WTC11 (cell line): ENCODE data around the gene CUEDC1. TPM values are rescaled to one million over a fixed set of nuclear protein-coding genes. Genes with fewer than 3 reads are reported as not detected.
A peak's percentile ranks its signal among the peaks of the same experiment; 100 is the strongest.

Experiments
- ATAC-seq: fragments of 200-7000 bp; cut with Tn5 transposase; 2 replicates; pipeline ENCODE4 v1.10.0; 2021; ENCODE audit warnings: mild to moderate bottlenecking, moderate library complexity
- CTCF ChIA-PET: fragments of 300-600 bp; sonication (Branson Sonifier 250); formaldehyde crosslinking; loops from one replicate; lab custom pipeline; 2021; ENCODE audit warnings: antibody characterized with exemption; lab: Charles Lee
- POLR2A ChIA-PET: fragments of 350-600 bp; sonication (Branson Sonifier 250); formaldehyde crosslinking; loops from one replicate; lab custom pipeline; 2021; ENCODE audit warnings: antibody characterized with exemption; lab: Charles Lee
- DNase-seq: peaks from one replicate; pipeline ENCODE4 v3.0.0; 2021; ENCODE audit warnings: low spot score
- H3K27ac Mint-ChIP-seq: 2 replicates; pipeline ENCODE4 v1.8.0; 2021; ENCODE audit warnings: mixed read lengths
- H3K27me3 Mint-ChIP-seq: 2 replicates; pipeline ENCODE4 v1.8.0; 2021; ENCODE audit warnings: low read depth, mild to moderate bottlenecking, moderate library complexity, mixed read lengths
- H3K36me3 Mint-ChIP-seq: 2 replicates; pipeline ENCODE4 v1.8.0; 2021; ENCODE audit warnings: mixed read lengths
- H3K4me1 Mint-ChIP-seq: 2 replicates; pipeline ENCODE4 v1.8.0; 2022; ENCODE audit warnings: mixed read lengths
- H3K4me3 Mint-ChIP-seq: 2 replicates; pipeline ENCODE4 v1.8.0; 2021; ENCODE audit warnings: mild to moderate bottlenecking, moderate library complexity, mixed read lengths
- H3K9me3 Mint-ChIP-seq: 2 replicates; pipeline ENCODE4 v1.8.0; 2021; ENCODE audit warnings: mixed read lengths
- EMX1 ChIP-seq: fragments of 250-450 bp; sonication (Bioruptor Pico); IDR thresholded peaks from 2 replicates; pipeline ENCODE4 v1.8.0; 2021; ENCODE audit warnings: mild to moderate bottlenecking
- FOXP1 ChIP-seq: sonication (generic); formaldehyde crosslinking; IDR thresholded peaks from 2 replicates; pipeline ENCODE4 v1.8.0; 2022; ENCODE audit warnings: missing genetic modification reagents, mild to moderate bottlenecking, moderate library complexity, borderline replicate concordance
- GABPB1 ChIP-seq: sonication (generic); formaldehyde crosslinking; IDR thresholded peaks from 2 replicates; pipeline ENCODE4 v1.8.1; 2023; ENCODE audit warnings: mild to moderate bottlenecking, missing genetic modification reagents
- HMGA2 ChIP-seq: fragments of 250-450 bp; sonication (Bioruptor Pico); IDR thresholded peaks from 2 replicates; pipeline ENCODE4 v1.4.0; 2021; ENCODE audit warnings: mild to moderate bottlenecking, moderate library complexity
- NFYB ChIP-seq: sonication (generic); formaldehyde crosslinking; conservative IDR thresholded peaks from 2 replicates; pipeline ENCODE4 v1.8.0; 2022; ENCODE audit warnings: low read depth, missing genetic modification reagents
- OVOL2 ChIP-seq: fragments of 250-450 bp; sonication (Bioruptor Pico); IDR thresholded peaks from 2 replicates; pipeline ENCODE4 v1.9.0; 2021; ENCODE audit warnings: mild to moderate bottlenecking, borderline replicate concordance
- TEAD4 ChIP-seq: sonication (generic); formaldehyde crosslinking; IDR thresholded peaks from 2 replicates; pipeline ENCODE4 v1.8.0; 2022; ENCODE audit warnings: mild to moderate bottlenecking, missing genetic modification reagents
- ZNF219 ChIP-seq: sonication (generic); formaldehyde crosslinking; IDR thresholded peaks from 2 replicates; pipeline ENCODE4 v1.8.0; 2023; ENCODE audit warnings: missing genetic modification reagents, mild to moderate bottlenecking, borderline replicate concordance
- ZNF232 ChIP-seq: sonication (generic); formaldehyde crosslinking; IDR thresholded peaks from 2 replicates; pipeline ENCODE4 v1.8.0; 2022; ENCODE audit warnings: mild to moderate bottlenecking, missing genetic modification reagents
- total RNA-seq: library from RNA; stranded (reverse); gene quantifications from 3 replicates; pipeline ENCODE4 v1.2.3, GENCODE V29; 2021
- TF ChIP-seq, protein P1 (sequence below): sonication (generic); formaldehyde crosslinking; IDR thresholded peaks from 2 replicates; pipeline ENCODE4 v1.8.0; 2023; ENCODE audit warnings: mild to moderate bottlenecking, missing genetic modification reagents
- TF ChIP-seq, protein P2 (sequence below): sonication (generic); formaldehyde crosslinking; IDR thresholded peaks from 2 replicates; pipeline ENCODE4 v1.8.1; 2023; ENCODE audit warnings: mild to moderate bottlenecking, missing genetic modification reagents, moderate library complexity
- TF ChIP-seq, protein P3 (sequence below): sonication (generic); formaldehyde crosslinking; IDR thresholded peaks from 2 replicates; pipeline ENCODE4 v1.8.1; 2023; ENCODE audit warnings: mild to moderate bottlenecking, moderate library complexity, missing genetic modification reagents
- TF ChIP-seq, protein P4 (sequence below): sonication (generic); formaldehyde crosslinking; IDR thresholded peaks from 2 replicates; pipeline ENCODE4 v1.8.1; 2023; ENCODE audit warnings: mild to moderate bottlenecking, missing genetic modification reagents, borderline replicate concordance
- TF ChIP-seq, protein P5 (sequence below): fragments of 250-450 bp; sonication (Bioruptor Pico); IDR thresholded peaks from 2 replicates; pipeline ENCODE4 v1.9.0; 2021; ENCODE audit warnings: mild to moderate bottlenecking

Gene CUEDC1
- total RNA-seq, 1 experiment from 2014 or later = 12.2 TPM

DNA sequence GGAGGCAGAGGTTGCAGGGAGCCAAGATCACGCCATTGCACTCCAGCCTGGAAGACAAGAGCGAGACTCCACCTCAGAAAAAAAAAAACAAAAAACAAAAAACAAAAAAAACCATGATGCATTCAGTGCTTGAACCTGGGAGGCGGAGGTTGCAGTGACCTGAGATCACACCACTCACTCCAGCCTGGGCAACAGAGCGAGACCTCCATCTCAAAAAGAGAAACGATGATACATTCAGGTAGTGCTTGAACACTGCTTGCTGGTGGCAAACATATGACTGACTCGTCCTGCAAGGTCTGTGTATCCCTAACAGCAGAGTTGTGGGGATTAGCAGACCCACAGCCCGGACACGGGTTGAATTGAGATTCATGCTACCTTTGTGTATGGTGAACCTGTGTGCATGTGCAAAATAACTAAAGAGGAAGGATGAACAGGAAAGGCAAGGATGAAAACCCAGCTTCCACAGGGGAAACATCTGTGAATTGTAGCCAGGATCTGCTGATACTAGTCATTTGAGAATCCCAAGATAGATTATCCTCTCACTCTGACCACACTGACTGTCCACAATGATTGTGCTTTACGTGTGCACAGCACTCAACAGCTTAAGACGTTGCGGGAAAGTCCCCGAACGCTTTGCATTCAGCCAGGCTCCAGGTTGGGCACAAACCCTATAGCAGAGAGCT lies 53.0 kb downstream of the CUEDC1 start (continued):
- TF ChIP-seq, protein P1, sequence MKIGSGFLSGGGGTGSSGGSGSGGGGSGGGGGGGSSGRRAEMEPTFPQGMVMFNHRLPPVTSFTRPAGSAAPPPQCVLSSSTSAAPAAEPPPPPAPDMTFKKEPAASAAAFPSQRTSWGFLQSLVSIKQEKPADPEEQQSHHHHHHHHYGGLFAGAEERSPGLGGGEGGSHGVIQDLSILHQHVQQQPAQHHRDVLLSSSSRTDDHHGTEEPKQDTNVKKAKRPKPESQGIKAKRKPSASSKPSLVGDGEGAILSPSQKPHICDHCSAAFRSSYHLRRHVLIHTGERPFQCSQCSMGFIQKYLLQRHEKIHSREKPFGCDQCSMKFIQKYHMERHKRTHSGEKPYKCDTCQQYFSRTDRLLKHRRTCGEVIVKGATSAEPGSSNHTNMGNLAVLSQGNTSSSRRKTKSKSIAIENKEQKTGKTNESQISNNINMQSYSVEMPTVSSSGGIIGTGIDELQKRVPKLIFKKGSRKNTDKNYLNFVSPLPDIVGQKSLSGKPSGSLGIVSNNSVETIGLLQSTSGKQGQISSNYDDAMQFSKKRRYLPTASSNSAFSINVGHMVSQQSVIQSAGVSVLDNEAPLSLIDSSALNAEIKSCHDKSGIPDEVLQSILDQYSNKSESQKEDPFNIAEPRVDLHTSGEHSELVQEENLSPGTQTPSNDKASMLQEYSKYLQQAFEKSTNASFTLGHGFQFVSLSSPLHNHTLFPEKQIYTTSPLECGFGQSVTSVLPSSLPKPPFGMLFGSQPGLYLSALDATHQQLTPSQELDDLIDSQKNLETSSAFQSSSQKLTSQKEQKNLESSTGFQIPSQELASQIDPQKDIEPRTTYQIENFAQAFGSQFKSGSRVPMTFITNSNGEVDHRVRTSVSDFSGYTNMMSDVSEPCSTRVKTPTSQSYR (CRISPR knock-in tag) = no peak
- TF ChIP-seq, protein P2, sequence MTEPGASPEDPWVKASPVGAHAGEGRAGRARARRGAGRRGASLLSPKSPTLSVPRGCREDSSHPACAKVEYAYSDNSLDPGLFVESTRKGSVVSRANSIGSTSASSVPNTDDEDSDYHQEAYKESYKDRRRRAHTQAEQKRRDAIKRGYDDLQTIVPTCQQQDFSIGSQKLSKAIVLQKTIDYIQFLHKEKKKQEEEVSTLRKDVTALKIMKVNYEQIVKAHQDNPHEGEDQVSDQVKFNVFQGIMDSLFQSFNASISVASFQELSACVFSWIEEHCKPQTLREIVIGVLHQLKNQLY (CRISPR knock-in tag) = no peak
- no peak for TF ChIP-seq ZNF232 (CRISPR knock-in tag)

DNA sequence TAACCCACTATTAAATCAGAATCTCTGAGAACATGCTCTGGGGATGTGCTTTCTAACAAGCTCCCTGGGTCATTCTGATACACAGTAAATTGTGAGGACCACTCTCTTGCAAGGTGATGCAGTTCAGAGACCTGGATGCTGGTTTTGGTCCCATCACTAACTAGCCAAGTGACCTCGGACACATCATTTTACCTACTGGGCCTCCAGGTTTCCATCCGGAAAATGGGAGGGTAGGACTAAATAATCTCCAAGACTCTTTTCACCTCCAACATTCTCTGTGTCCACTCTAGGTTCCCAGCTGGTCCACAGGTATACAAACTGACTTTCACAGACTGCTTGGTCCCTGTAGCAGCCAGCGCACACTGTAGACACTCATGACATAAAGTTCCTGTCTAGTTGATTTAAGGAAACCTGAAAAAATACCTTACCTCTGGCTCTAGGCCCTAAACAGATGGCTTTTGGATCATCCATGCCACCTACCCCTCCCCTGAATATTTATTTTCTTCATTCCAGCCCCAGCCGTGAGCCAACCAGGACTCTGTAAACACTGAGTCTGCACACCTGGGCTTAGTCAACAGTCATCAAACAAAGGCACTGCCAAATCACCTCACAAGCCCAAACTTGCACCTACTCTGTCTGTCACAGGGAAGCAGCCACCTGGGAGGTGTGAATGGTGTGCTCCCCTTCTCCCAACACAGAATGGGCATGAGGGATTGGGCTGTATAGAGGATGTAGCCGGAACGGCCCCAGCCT lies 54.0 kb downstream of the CUEDC1 start:
- no peak for ATAC-seq
- Mint-ChIP-seq H3K4me1 (peaks cover 57% of the 10 kb centered on the region), H3K27me3 (no peaks in the 10 kb centered on the region), H3K9me3 (no peaks in the 10 kb centered on the region), H3K4me3 (no peak overlapping the region), H3K36me3 (no peaks in the 10 kb centered on the region), H3K27ac (0 out of 2 replicates have a peak overlapping the region, but pooled peaks have one; percentile 6)
- POLR2A ChIA-PET = interaction anchor here (1.2 kb wide), 1 partner anchor 85 kb away, joined by 3 read pairs; no protein-coding TSS in a partner anchor
- no peak for TF ChIP-seq ZNF219
- no peak for TF ChIP-seq TEAD4 (CRISPR knock-in tag)
- no peak for TF ChIP-seq OVOL2 (CRISPR knock-in tag)
- no peak for TF ChIP-seq HMGA2 (CRISPR knock-in tag)
- CTCF ChIA-PET = interaction anchor here (1.0 to 1.5 kb wide), 3 partner anchors 26 to 118 kb away, joined by 3 to 4 read pairs (median 4); no protein-coding TSS in a partner anchor
- no peak for DNase-seq

DNA sequence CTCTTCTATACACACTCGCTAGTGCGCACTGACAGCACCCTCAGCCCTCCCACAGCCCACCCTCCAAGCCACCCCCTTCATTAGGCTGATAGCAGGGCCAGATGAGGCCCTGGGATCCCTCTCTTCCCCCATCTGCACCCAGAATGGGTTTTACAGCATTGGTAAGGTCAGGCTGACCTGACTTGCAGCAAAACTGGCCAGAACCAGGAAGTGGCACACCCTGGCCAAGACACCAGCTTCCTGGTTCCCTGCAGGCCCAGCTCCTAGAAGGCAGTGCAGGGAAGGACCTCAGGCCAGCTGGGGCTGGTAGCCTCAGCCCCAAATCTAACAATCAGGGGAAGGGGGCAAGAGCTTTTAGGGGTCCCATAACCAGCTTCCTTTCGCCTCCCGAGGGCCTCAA lies 55.4 kb downstream of the CUEDC1 start:
- H3K4me1 Mint-ChIP-seq = peaks cover 48% of the 10 kb centered on the region
- no peaks in the 10 kb centered on the region for H3K27me3 Mint-ChIP-seq
- no peaks in the 10 kb centered on the region for H3K9me3 Mint-ChIP-seq
- DNase-seq (no peak), ATAC-seq (no peak)
- ChIA-PET CTCF (interaction anchor here (1.3 to 3.5 kb wide), 5 partner anchors 12 to 100 kb away, joined by 4 to 21 read pairs (median 6); partner anchors contain the start of gene CUEDC1), POLR2A (interaction anchor here (0.9 to 1.2 kb wide), 3 partner anchors 37 to 108 kb away, joined by 3 read pairs; partner anchors contain the start of gene SRSF1)
- H3K36me3 Mint-ChIP-seq = no peaks in the 10 kb centered on the region
- TF ChIP-seq, protein P3, sequence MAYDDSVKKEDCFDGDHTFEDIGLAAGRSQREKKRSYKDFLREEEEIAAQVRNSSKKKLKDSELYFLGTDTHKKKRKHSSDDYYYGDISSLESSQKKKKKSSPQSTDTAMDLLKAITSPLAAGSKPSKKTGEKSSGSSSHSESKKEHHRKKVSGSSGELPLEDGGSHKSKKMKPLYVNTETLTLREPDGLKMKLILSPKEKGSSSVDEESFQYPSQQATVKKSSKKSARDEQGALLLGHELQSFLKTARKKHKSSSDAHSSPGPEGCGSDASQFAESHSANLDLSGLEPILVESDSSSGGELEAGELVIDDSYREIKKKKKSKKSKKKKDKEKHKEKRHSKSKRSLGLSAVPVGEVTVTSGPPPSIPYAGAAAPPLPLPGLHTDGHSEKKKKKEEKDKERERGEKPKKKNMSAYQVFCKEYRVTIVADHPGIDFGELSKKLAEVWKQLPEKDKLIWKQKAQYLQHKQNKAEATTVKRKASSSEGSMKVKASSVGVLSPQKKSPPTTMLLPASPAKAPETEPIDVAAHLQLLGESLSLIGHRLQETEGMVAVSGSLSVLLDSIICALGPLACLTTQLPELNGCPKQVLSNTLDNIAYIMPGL (CRISPR knock-in tag) = no peak
- TF ChIP-seq EMX1 (CRISPR knock-in tag) = no peak
- TF ChIP-seq FOXP1 (CRISPR knock-in tag) = no peak
- TF ChIP-seq, protein P4, sequence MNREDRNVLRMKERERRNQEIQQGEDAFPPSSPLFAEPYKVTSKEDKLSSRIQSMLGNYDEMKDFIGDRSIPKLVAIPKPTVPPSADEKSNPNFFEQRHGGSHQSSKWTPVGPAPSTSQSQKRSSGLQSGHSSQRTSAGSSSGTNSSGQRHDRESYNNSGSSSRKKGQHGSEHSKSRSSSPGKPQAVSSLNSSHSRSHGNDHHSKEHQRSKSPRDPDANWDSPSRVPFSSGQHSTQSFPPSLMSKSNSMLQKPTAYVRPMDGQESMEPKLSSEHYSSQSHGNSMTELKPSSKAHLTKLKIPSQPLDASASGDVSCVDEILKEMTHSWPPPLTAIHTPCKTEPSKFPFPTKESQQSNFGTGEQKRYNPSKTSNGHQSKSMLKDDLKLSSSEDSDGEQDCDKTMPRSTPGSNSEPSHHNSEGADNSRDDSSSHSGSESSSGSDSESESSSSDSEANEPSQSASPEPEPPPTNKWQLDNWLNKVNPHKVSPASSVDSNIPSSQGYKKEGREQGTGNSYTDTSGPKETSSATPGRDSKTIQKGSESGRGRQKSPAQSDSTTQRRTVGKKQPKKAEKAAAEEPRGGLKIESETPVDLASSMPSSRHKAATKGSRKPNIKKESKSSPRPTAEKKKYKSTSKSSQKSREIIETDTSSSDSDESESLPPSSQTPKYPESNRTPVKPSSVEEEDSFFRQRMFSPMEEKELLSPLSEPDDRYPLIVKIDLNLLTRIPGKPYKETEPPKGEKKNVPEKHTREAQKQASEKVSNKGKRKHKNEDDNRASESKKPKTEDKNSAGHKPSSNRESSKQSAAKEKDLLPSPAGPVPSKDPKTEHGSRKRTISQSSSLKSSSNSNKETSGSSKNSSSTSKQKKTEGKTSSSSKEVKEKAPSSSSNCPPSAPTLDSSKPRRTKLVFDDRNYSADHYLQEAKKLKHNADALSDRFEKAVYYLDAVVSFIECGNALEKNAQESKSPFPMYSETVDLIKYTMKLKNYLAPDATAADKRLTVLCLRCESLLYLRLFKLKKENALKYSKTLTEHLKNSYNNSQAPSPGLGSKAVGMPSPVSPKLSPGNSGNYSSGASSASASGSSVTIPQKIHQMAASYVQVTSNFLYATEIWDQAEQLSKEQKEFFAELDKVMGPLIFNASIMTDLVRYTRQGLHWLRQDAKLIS (CRISPR knock-in tag) = no peak
- no peak for TF ChIP-seq GABPB1 (CRISPR knock-in tag)
- TF ChIP-seq, protein P5, sequence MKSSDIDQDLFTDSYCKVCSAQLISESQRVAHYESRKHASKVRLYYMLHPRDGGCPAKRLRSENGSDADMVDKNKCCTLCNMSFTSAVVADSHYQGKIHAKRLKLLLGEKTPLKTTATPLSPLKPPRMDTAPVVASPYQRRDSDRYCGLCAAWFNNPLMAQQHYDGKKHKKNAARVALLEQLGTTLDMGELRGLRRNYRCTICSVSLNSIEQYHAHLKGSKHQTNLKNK (CRISPR knock-in tag) = no peak
- no peak for TF ChIP-seq NFYB (CRISPR knock-in tag)
- H3K27ac Mint-ChIP-seq = peak overlapping the region; percentile 63; the same call in 1 of the 2 replicates
- H3K4me3 Mint-ChIP-seq = no peak overlapping the region
